Measurements from ENCODE around the gene MYBPC1. TPM values are rescaled to one million over a fixed set of nuclear protein-coding genes. Genes with fewer than 3 reads are reported as not detected.
A peak's percentile ranks its signal among the peaks of the same experiment; 100 is the strongest.

MYBPC1 gene
- total and polyA plus RNA-seq, 2 of the 13 experiments (the other 11 are each of a cell fraction or from before 2014, with no cell fraction given), result 0.31 to 0.53 TPM

DNA sequence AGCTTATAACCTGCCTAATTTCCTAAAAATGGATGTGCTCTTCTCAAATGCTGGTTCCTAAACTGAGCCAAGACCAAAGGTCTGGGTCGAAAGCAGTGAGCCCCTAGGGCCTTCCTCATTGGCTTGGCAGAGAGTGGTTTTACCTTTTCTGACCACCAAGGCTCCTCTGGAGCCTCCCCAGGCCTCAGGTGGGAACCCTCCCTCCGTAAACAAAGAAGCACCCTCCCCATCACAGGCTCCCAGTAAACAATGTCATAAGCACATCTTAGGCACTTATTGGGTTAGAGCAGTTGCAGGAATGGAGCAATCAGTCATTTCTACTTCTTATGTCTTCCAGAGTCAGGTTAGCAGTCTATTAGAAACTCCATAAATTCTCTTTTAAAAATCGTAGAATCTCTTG lies 108.7 kb downstream of the MYBPC1 start:
- peaks cover 2 to 10% of the 10 kb centered on the region in 2 experiments; a peak in 3 of 5 replicates for H3K36me3 ChIP-seq (replicated peaks in 1 of 2; ENCODE audit: control insufficient read depth in 1 of 2, insufficient read depth in 2 of 2, low read length in 2 of 2)
- H3K9ac ChIP-seq (ENCODE audit: insufficient read depth, low read depth, low read length), result no peak overlapping the region
- POLR2A ChIA-PET, result no interaction called here
- intact Hi-C loops (cut with micrococcal nuclease; ENCODE audit: unreplicated experiment), result no loop called here
- no peak overlapping the region for H3K4me3 ChIP-seq (replicated peaks in 1 of 3; ENCODE audit: insufficient read depth in 1 of 3, low read depth in 2 of 3, low read length in 3 of 3)
- DNase-seq (ENCODE audit: low spot score) (no peak), ATAC-seq (peak; percentile 42), FAIRE-seq (no peak)
- no peaks in the 10 kb centered on the region for H3K9me3 ChIP-seq (ENCODE audit: low read length)
- in situ Hi-C loops (cut with HindIII; ENCODE audit: extremely low pct_ligation_motif_present, low pct_unique_long_range_greater_than_20kb), result no loop called here
- H3K27me3 ChIP-seq (ENCODE audit: control insufficient read depth in 1 of 2, insufficient read depth in 2 of 2, low read length in 2 of 2), result no peaks in the 10 kb centered on the region; a peak in 1 of 5 replicates
- peaks cover 36% of the 10 kb centered on the region for H4K20me1 ChIP-seq (ENCODE audit: insufficient read depth, low read length)
- no peak overlapping the region for H3K27ac ChIP-seq (ENCODE audit: extremely low read length, insufficient read depth, low read length)
- CTCF ChIA-PET (ENCODE audit: low intra/inter-chr PET ratio, low total read pairs), result no interaction called here
- peaks cover 66% of the 10 kb centered on the region for H3K4me1 ChIP-seq (ENCODE audit: insufficient read depth, low read length)
- H3K79me2 ChIP-seq (ENCODE audit: insufficient read depth, low read length), result peaks cover 85% of the 10 kb centered on the region
- peak overlapping the region; percentile 28; the same call in 1 of the 2 replicates for H3K4me2 ChIP-seq (ENCODE audit: low read depth, low read length)
- no peak overlapping the region for H2AFZ ChIP-seq (ENCODE audit: low read length)
- 57% methylated on average over 3 of the region's 3 CpGs for WGBS (ENCODE audit: low lambda C conversion rate)
- no TSS peak for BruUV-seq (replicated peaks)
- TF ChIP-seq ARNT (IDR thresholded peaks at IDR 0.05) (no peak), TEAD2 (CRISPR knock-in tag; IDR thresholded peaks at IDR 0.05) (no peak), ZBTB21 (CRISPR knock-in tag; IDR thresholded peaks at IDR 0.05) (no peak), MTF1 (CRISPR knock-in tag; IDR thresholded peaks at IDR 0.05) (no peak), MZF1 (CRISPR knock-in tag; IDR thresholded peaks at IDR 0.05; ENCODE audit: borderline replicate concordance) (no peak), REPIN1 (CRISPR knock-in tag; IDR thresholded peaks at IDR 0.05; ENCODE audit: borderline replicate concordance, low read depth) (no peak), RBM22 (optimal IDR thresholded peaks at IDR 0.05; ENCODE audit: low read length) (peak; percentile 52), PAX8 (CRISPR knock-in tag; IDR thresholded peaks at IDR 0.05; ENCODE audit: borderline replicate concordance) (no peak), PHF21A (CRISPR knock-in tag; IDR thresholded peaks at IDR 0.05) (no peak), FOXA1 (IDR thresholded peaks at IDR 0.05) (no peak), FOXA1 (CRISPR knock-in tag; IDR thresholded peaks at IDR 0.05) (peak; percentile 40; the same call in 1 of the 2 replicates), ELF3 (CRISPR knock-in tag; IDR thresholded peaks at IDR 0.05) (no peak), NR2C2 (CRISPR knock-in tag; IDR thresholded peaks at IDR 0.05; ENCODE audit: borderline replicate concordance) (no peak), NFKBIZ (CRISPR knock-in tag; IDR thresholded peaks at IDR 0.05) (no peak), ISX (CRISPR knock-in tag; conservative IDR thresholded peaks at IDR 0.05) (no peak), ZNF598 (CRISPR knock-in tag; IDR thresholded peaks at IDR 0.05; ENCODE audit: borderline replicate concordance) (no peak), FOXP1 (IDR thresholded peaks at IDR 0.05) (no peak), FOXP1 (CRISPR knock-in tag; IDR thresholded peaks at IDR 0.05) (peak; percentile 47)
- TF ChIP-seq, protein P1, sequence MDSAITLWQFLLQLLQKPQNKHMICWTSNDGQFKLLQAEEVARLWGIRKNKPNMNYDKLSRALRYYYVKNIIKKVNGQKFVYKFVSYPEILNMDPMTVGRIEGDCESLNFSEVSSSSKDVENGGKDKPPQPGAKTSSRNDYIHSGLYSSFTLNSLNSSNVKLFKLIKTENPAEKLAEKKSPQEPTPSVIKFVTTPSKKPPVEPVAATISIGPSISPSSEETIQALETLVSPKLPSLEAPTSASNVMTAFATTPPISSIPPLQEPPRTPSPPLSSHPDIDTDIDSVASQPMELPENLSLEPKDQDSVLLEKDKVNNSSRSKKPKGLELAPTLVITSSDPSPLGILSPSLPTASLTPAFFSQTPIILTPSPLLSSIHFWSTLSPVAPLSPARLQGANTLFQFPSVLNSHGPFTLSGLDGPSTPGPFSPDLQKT (CRISPR knock-in tag; IDR thresholded peaks at IDR 0.05; ENCODE audit: borderline replicate concordance), result no peak
- TF ChIP-seq, protein P2, sequence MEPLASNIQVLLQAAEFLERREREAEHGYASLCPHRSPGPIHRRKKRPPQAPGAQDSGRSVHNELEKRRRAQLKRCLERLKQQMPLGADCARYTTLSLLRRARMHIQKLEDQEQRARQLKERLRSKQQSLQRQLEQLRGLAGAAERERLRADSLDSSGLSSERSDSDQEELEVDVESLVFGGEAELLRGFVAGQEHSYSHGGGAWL (CRISPR knock-in tag; IDR thresholded peaks at IDR 0.05), result no peak
- TF ChIP-seq, protein P3, sequence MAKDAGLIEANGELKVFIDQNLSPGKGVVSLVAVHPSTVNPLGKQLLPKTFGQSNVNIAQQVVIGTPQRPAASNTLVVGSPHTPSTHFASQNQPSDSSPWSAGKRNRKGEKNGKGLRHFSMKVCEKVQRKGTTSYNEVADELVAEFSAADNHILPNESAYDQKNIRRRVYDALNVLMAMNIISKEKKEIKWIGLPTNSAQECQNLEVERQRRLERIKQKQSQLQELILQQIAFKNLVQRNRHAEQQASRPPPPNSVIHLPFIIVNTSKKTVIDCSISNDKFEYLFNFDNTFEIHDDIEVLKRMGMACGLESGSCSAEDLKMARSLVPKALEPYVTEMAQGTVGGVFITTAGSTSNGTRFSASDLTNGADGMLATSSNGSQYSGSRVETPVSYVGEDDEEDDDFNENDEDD (CRISPR knock-in tag; IDR thresholded peaks at IDR 0.05; ENCODE audit: borderline replicate concordance), result no peak
- TF ChIP-seq, protein P4, sequence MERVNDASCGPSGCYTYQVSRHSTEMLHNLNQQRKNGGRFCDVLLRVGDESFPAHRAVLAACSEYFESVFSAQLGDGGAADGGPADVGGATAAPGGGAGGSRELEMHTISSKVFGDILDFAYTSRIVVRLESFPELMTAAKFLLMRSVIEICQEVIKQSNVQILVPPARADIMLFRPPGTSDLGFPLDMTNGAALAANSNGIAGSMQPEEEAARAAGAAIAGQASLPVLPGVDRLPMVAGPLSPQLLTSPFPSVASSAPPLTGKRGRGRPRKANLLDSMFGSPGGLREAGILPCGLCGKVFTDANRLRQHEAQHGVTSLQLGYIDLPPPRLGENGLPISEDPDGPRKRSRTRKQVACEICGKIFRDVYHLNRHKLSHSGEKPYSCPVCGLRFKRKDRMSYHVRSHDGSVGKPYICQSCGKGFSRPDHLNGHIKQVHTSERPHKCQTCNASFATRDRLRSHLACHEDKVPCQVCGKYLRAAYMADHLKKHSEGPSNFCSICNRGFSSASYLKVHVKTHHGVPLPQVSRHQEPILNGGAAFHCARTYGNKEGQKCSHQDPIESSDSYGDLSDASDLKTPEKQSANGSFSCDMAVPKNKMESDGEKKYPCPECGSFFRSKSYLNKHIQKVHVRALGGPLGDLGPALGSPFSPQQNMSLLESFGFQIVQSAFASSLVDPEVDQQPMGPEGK (CRISPR knock-in tag; IDR thresholded peaks at IDR 0.05), result peak; percentile 56; the same call in 1 of the 2 replicates
